K562 (cell line): ENCODE data around the gene CCDC136. TPM values are rescaled to one million over a fixed set of nuclear protein-coding genes. Genes with fewer than 3 reads are reported as not detected.

ENCODE experiments used
- HOXB6 ChIP-seq: fragments of 250-450 bp; sonication (Bioruptor Pico); IDR thresholded peaks from 2 replicates; pipeline ENCODE4 v1.5.1; 2022; ENCODE audit warnings: mild to moderate bottlenecking, borderline replicate concordance
- KLF16 ChIP-seq: IDR thresholded peaks from 2 replicates; pipeline ENCODE4 v1.6.1; 2016; ENCODE audit warnings: antibody characterized with exemption
- MGA ChIP-seq: fragments of 450-650 bp; IDR thresholded peaks from 2 replicates; pipeline ENCODE4 v1.6.1; 2016; ENCODE audit warnings: mild to moderate bottlenecking, moderate library complexity
- NR1H2 ChIP-seq: sonication (generic); formaldehyde crosslinking; IDR thresholded peaks from 2 replicates; pipeline ENCODE4 v1.4.0; 2020; ENCODE audit warnings: mild to moderate bottlenecking, missing genetic modification reagents
- OTX1 ChIP-seq: fragments of 450-650 bp; formaldehyde crosslinking; IDR thresholded peaks from 2 replicates; pipeline ENCODE4 v1.4.0; 2022; ENCODE audit warnings: mild to moderate bottlenecking
- RBM25 ChIP-seq: fragments of 200-400 bp; formaldehyde crosslinking; IDR thresholded peaks from 2 replicates; pipeline ENCODE4 v1.6.1; 2018; ENCODE audit warnings: low read length, low read depth, moderate library complexity; ENCODE audit not compliant: severe bottlenecking
- RBM39 ChIP-seq: fragments of 200-400 bp; formaldehyde crosslinking; optimal IDR thresholded peaks from 2 replicates; pipeline ENCODE3; 2018; ENCODE audit warnings: low read depth, low read length
- RCOR1 ChIP-seq, 2 experiments: IDR thresholded peaks; 2 replicates each; pipeline ENCODE4 v1.6.1; 2012; ENCODE audit warnings: low read depth in 2 of 2, low read length in 2 of 2, borderline replicate concordance in 1 of 2, improper control_type of control experiment in 1 of 2
- TAF1 ChIP-seq: IDR thresholded peaks from 2 replicates; pipeline ENCODE4 v1.6.1; 2011; ENCODE audit warnings: mild to moderate bottlenecking, low read length, moderate library complexity; ENCODE audit not compliant: insufficient read depth, control insufficient read depth, severe bottlenecking; ENCODE audit errors: extremely low read depth
- TEAD1 ChIP-seq, 2 experiments: fragments of 450-650 bp in 1 of 2; sonication (generic) in 1 of 2; formaldehyde crosslinking; IDR thresholded peaks; 2 replicates each; pipeline versions ENCODE4 v1.4.0 to v1.8.0; 2020 to 2022; ENCODE audit warnings: mild to moderate bottlenecking in 2 of 2, missing genetic modification reagents in 1 of 2
- THRB ChIP-seq: fragments of 450-650 bp; formaldehyde crosslinking; conservative IDR thresholded peaks from 2 replicates; pipeline ENCODE4 v1.4.0; 2022; ENCODE audit warnings: mild to moderate bottlenecking, missing genetic modification characterization
- U2AF2 ChIP-seq: fragments of 200-400 bp; formaldehyde crosslinking; optimal IDR thresholded peaks from 2 replicates; pipeline ENCODE3; 2017; ENCODE audit warnings: low read depth, mild to moderate bottlenecking, low read length
- ZBED1 ChIP-seq: IDR thresholded peaks from 2 replicates; pipeline ENCODE4 v1.6.1; 2014
- ZBTB26 ChIP-seq: fragments of 450-650 bp; formaldehyde crosslinking; IDR thresholded peaks from 2 replicates; pipeline ENCODE4 v1.4.0; 2022; ENCODE audit warnings: missing genetic modification characterization
- polyA plus RNA-seq, 8 experiments: library from polyadenylated mRNA; depleted of rRNA in 4 of 8; stranded (reverse) in 5 of 8; unstranded in 3 of 8; fragments of >200 nt; fragmentation: Nextera tagmentation in 2 of 8; fragmentation: Illumina TruSeq in 1 of 8; extraction: Ambion mirVana in 2 of 8; extraction: Trizol in 1 of 8; gene quantifications; 2 replicates each; pipeline versions ENCODE4 v1.2.1 to v1.2.3, GENCODE V29; 2011 to 2014; ENCODE audit warnings: inconsistent platforms in 1 of 8, missing spikeins in 1 of 8
- total RNA-seq, 7 experiments: library from RNA; depleted of rRNA in 6 of 7; stranded (reverse); fragments of >200 nt in 6 of 7; fragmentation: Illumina TruSeq in 2 of 7; extraction: Trizol in 2 of 7; gene quantifications; 2 replicates each; pipeline versions ENCODE4 v1.2.1 to v1.2.3, GENCODE V29; 2011 to 2021; ENCODE audit warnings: low replicate concordance in 1 of 7

The CCDC136 gene
- total and polyA plus RNA-seq, 9 of the 15 experiments (the other 6 are each of a cell fraction or from before 2014, with no cell fraction given): 2.4 to 40.8 (median 26.5) TPM

GRCh38 chr7:128812514-128813168 lies 20.9 kb downstream of the CCDC136 start (continued):
- TF ChIP-seq MGA: peak; percentile 15; the same call in 1 of the 2 replicates
- no peak for TF ChIP-seq THRB (CRISPR knock-in tag)
- TF ChIP-seq RBM25: no peak
- no peak for TF ChIP-seq ZBED1
- TF ChIP-seq RBM39: no peak
- TF ChIP-seq ZBTB26 (CRISPR knock-in tag): no peak
- TF ChIP-seq HOXB6 (CRISPR knock-in tag): peak; percentile 62; the same call in 1 of the 2 replicates
- no peak for TF ChIP-seq NR1H2 (CRISPR knock-in tag)
- TF ChIP-seq TAF1: no peak
- TF ChIP-seq TEAD1 (CRISPR knock-in tag; IDR thresholded peaks at IDR 0.05): no peak
- peak in 1 of 2 experiments; percentile 91; a peak in 2 of 4 replicates for TF ChIP-seq RCOR1 (IDR thresholded peaks at IDR 0.05; ENCODE audit: borderline replicate concordance in 1 of 2, low read depth in 2 of 2, low read length in 2 of 2)
- TF ChIP-seq U2AF2: no peak
- TF ChIP-seq OTX1: no peak
- peak; percentile 89 for TF ChIP-seq KLF16
